Activated T-helper 1 cell treated with Interleukin-2 at 50 U/mL for 16 hours (primary cell): ENCODE results near the gene FLCN.
"Not testable (repeated sequence)": the region's sequence is repeated elsewhere in the genome, so short reads cannot be mapped to it uniquely, and the experiment has no call there.

ENCODE experiments used
- DNase-seq: peaks from one replicate; pipeline ENCODE4 v3.0.0-alpha.2; 2020; ENCODE audit warnings: low read depth

Gene FLCN

GRCh38 chr17:17206913-17207335 lies 30.0 kb downstream of the FLCN start:
- no peak for DNase-seq

GRCh38 chr17:17206124-17206912 lies 30.6 kb downstream of the FLCN start, which contains the start of gene PLD6:
Gene PLD6, minus strand, starts transcription at chr17:17206333. Its CDS starts 47 bp downstream, at chr17:17206286.
- peak; percentile 87 for DNase-seq

- peak; percentile 43 for DNase-seq
Measured at GRCh38 chr17:17205368-17206123, 31.4 kb downstream of the FLCN start.

GRCh38 chr17:17204635-17205231 lies 32.2 kb downstream of the FLCN start:
- DNase-seq, result no peak

- no peak for DNase-seq
Measured at GRCh38 chr17:17204041-17204591, 32.9 kb downstream of the FLCN start.

DNA sequence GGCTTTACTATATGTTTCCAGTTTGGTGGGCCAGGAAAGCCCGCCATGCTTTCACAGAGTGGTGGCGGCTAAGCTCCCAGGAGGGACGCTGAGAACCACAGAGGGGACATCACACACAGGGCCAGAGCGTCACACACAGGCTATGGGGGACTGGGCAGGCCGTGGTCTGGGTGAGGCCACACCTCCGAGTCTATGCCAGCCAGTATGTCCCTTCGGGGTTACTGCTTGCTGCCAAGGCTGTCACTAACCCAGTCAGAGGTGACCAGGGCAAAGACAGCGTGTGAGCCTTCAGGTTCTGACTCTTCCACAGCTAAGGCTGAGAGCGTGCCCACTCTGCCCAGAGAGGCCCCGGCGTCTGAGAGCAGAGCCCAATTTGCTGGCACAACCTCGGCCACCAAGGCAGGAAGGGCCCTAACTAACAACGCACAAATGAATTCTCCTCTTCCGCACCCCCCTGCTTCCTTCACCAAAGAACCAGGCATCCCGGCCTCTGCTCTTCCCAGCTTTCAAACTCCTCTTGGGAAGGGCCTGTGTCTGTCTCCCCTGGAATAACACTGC lies 33.7 kb downstream of the FLCN start:
- no peak for DNase-seq

- DNase-seq, result no peak
Measured at GRCh38 chr17:17201907-17202306, 35.1 kb downstream of the FLCN start.

GRCh38 chr17:17201271-17201670 lies 35.7 kb downstream of the FLCN start:
- DNase-seq, result no peak

DNA sequence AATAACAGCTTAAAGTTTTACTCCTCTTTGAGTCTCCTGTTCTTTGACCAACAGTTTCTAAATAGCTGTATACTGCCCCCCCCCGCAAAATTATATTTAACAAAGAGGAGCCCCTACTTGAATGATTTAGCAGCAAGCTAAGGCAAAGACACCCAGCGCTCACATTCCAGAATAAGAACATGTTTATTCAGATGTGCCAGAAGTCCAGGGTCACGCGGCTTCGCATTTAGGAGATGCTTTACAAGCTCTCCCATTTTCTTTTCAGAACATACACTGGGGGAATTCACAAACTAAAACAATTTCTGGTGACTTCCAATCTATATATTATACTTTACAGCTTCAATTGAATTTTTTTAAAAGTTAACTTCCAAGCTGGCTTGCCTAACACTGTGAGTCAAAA lies 36.1 kb downstream of the FLCN start:
- no peak for DNase-seq

GRCh38 chr17:17200311-17200710 lies 36.7 kb downstream of the FLCN start:
- no peak for DNase-seq

GRCh38 chr17:17198281-17198680 lies 38.7 kb downstream of the FLCN start:
- no peak for DNase-seq

DNA sequence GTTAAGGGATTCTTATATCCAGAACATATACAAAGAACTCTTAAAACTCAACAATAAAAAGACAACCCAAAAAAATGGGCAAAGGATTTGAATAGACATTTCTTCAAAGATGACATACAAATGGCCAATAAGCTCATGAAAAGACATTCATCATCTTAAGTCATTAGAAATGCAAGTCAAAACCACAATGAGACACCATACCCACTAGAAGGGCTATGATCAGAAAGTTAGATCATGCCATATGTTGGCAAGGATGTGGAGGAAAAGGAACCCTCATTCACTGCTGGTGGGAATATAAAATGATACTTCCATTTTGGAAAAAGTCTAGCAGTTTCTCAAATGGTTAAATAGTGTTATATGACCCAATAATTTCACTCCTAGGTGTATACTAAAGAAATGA lies 40.2 kb downstream of the FLCN start:
- no peak for DNase-seq

DNA sequence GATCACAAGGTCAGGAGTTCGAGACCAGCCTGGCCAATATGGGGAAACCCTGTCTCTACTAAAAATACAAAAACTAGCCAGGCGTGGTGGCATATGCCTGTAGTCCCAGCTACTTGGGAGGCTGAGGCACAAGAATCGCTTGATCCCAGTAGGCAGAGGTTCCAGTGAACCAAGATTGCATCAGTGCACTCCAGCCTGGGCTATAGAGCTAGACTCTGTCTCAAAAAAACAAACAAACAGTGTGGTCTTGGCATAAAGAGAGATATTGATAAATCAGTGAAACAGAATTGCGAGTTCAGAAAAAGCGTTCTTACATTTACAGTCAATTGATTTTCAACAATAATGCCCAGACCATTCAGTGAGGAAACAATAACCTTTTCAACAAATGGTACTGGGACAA lies 41.5 kb downstream of the FLCN start:
- not testable (repeated sequence) for DNase-seq

GRCh38 chr17:17191961-17192381 lies 45.0 kb downstream of the FLCN start:
- DNase-seq, result no peak

DNA sequence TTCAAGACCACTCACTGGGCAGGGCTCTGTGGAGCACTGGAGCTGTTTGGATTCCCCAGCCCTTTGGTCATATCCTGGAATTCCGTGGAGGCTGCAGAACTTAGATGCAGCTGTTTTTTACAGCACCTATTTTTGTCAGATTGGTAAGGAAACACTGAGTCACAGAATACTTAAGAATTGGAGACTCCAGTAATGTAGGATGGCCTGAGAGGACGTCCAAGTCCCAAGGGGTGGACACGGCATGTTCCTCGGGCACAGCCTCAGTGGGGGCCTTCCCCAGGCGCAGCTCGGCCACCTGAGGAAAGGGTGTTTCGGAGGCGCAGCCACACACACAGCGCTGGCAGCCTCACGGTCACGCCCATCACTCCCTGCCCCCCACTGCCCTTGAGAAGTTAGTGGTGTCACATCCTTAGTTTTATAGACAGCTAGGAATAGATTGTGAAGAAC lies 45.6 kb downstream of the FLCN start:
- no peak for DNase-seq

DNA sequence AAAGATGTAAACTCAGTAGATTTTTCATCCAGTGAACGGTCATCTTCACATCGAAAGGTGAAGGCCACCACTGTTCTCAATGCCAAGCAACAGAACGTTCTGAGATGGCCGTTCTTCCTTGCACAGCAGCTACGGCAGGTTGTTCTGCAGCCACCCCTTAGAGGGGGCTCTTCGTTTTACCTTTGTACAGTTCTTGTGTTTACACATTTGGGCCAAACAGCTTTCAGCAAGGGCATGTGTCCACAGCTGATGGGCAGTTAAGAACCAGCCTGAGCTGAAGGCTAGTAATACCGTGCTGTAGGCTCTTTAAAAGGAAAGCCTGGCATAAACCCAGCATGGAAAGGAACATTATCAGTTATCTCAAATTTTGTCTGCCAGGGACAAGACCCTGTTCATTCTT lies 46.8 kb downstream of the FLCN start:
- no peak for DNase-seq

- no peak for DNase-seq
Measured at GRCh38 chr17:17189559-17189958, 47.4 kb downstream of the FLCN start.

DNA sequence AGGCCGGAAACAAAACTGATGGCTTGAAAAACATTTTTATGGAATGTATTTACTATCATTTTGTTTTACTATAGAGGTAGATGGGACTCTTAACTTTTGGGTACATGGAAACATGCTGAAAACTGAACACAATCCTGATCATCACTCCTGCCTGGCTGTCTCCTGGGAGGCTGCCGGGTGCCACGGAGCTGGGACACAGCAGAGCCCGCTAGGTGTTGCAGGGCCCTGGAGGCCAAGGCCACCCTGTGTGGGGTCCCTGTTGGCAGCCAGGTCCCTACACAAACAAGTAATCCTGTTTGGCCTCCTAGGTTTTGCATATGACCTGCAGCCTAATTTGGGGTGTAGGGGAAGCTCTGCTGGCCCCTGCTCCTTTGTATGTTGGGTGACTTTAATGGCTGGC lies 48.4 kb downstream of the FLCN start:
- DNase-seq, result no peak

GRCh38 chr17:17186551-17187505 lies 50.1 kb downstream of the FLCN start:
- no peak for DNase-seq

- DNase-seq, result no peak
Measured at GRCh38 chr17:17186051-17186450, 50.9 kb downstream of the FLCN start.
